Natural killer cell (primary cell): ENCODE results near the gene ABHD4. TPM values are rescaled to one million over a fixed set of nuclear protein-coding genes. Genes with fewer than 3 reads are reported as not detected.
A peak's percentile ranks its signal among the peaks of the same experiment; 100 is the strongest.

Source experiments
- ATAC-seq, 3 donors: fragments of 150-1000 bp in 2 of 3; fragments of 200-7000 bp in 1 of 3; cut with Tn5 transposase; 1 replicate in 1 of 3; 2 replicates in 2 of 3; pipeline ENCODE4 v1.10.0; 2021; ENCODE audit warnings: mild to moderate bottlenecking in 2 of 3, moderate library complexity in 2 of 3
- DNase-seq, 2 donors: peaks; one replicate each; pipeline versions ENCODE4 v3.0.0 to v3.0.0-alpha.2; 2013 to 2021; ENCODE audit warnings: mixed read lengths in 1 of 2
- H3K27ac ChIP-seq: one replicate; pipeline ENCODE4 v1.5.1; 2013; ENCODE audit warnings: mild to moderate bottlenecking, low read length
- H3K27me3 ChIP-seq: one replicate; pipeline ENCODE4 v1.6.1; 2013; ENCODE audit warnings: low read length; ENCODE audit not compliant: control insufficient read depth, insufficient read depth
- H3K36me3 ChIP-seq: one replicate; pipeline ENCODE4 v1.6.1; 2013; ENCODE audit warnings: low read length; ENCODE audit not compliant: control insufficient read depth, insufficient read depth
- H3K4me1 ChIP-seq: one replicate; pipeline ENCODE4 v1.6.1; 2013; ENCODE audit warnings: low read length; ENCODE audit not compliant: control insufficient read depth, insufficient read depth
- H3K4me3 ChIP-seq: one replicate; pipeline ENCODE4 v1.5.1; 2013; ENCODE audit warnings: low read length
- H3K9me3 ChIP-seq: one replicate; pipeline ENCODE4 v1.6.1; 2013; ENCODE audit warnings: low read length; ENCODE audit not compliant: control insufficient read depth, insufficient read depth
- H3K27ac Mint-ChIP-seq, 2 donors: one replicate each; pipeline ENCODE4 v1.8.0; 2022; ENCODE audit warnings: mild to moderate bottlenecking in 2 of 2, mixed read lengths in 2 of 2, moderate library complexity in 1 of 2
- H3K27me3 Mint-ChIP-seq, 2 donors: one replicate each; pipeline ENCODE4 v1.8.0; 2022; ENCODE audit warnings: low read depth in 2 of 2, mixed read lengths in 2 of 2
- H3K36me3 Mint-ChIP-seq: one replicate; pipeline ENCODE4 v1.8.0; 2022; ENCODE audit warnings: mixed read lengths
- H3K4me1 Mint-ChIP-seq, 2 donors: one replicate each; pipeline ENCODE4 v1.8.0; 2022; ENCODE audit warnings: mixed read lengths in 2 of 2
- H3K4me3 Mint-ChIP-seq: one replicate; pipeline ENCODE4 v1.8.0; 2022; ENCODE audit warnings: mild to moderate bottlenecking, moderate library complexity, mixed read lengths
- H3K9me3 Mint-ChIP-seq, 2 donors: one replicate each; pipeline ENCODE4 v1.8.0; 2022; ENCODE audit warnings: mixed read lengths in 2 of 2
- CTCF ChIP-seq: fragments of 200-600 bp; IDR thresholded peaks from one replicate; pipeline ENCODE4 v1.8.0; 2022; ENCODE audit warnings: antibody characterized with exemption
- WGBS: methylation state at CpG from one replicate; pipeline ENCODE4 v1.1.7; 2013; ENCODE audit warnings: missing lambda C conversion rate; ENCODE audit not compliant: insufficient coverage; 5-methylcytosine and 5-hydroxymethylcytosine counted together
- intact Hi-C: fragments of 100-400 bp; cut with micrococcal nuclease; formaldehyde crosslinking; loops from one replicate; pipeline ENCODE4 v1.14.2; 2022
- total RNA-seq, 4 donors: library from RNA; stranded (reverse); fragments of 120-200 nt in 1 of 4; gene quantifications; one replicate each; pipeline versions ENCODE4 v1.2.3 to v1.2.4, GENCODE V29; 2013 to 2022

ABHD4 gene
- total RNA-seq, 3 donors from 2014 or later (not counting 1 experiment from before 2014, with no cell fraction given) = 29.7 to 39.3 (median 30.2) TPM

- H3K4me1 Mint-ChIP-seq = peaks cover 19 to 23% of the 10 kb centered on the region in 2 donors
- no peaks in the 10 kb centered on the region for H3K27me3 ChIP-seq
- H3K4me1 ChIP-seq = peaks cover 14% of the 10 kb centered on the region
Observed at GRCh38 chr14:22573804-22574203, 24.3 kb upstream of the ABHD4 start.

GRCh38 chr14:22577334-22577908, 20.7 kb upstream of the ABHD4 start:
- no peaks in the 10 kb centered on the region for H3K4me1 ChIP-seq
- H3K27ac ChIP-seq = no peak overlapping the region
- no peaks in the 10 kb centered on the region for H3K9me3 Mint-ChIP-seq
- 78% methylated on average over 5 of the region's 6 CpGs for WGBS
- TF ChIP-seq CTCF = no peak
- H3K36me3 ChIP-seq = peaks cover 24% of the 10 kb centered on the region
- peaks cover 6 to 13% of the 10 kb centered on the region in 2 donors for H3K4me1 Mint-ChIP-seq
- H3K36me3 Mint-ChIP-seq = peaks cover 20% of the 10 kb centered on the region
- H3K27me3 ChIP-seq = no peaks in the 10 kb centered on the region
- no peaks in the 10 kb centered on the region for H3K9me3 ChIP-seq
- H3K27ac Mint-ChIP-seq = peak overlapping the region in 1 of 2 donors; percentile 64
- DNase-seq (no peak), ATAC-seq (no peak)
- intact Hi-C loops = no loop called here
- no peak overlapping the region for H3K4me3 Mint-ChIP-seq
- no peaks in the 10 kb centered on the region for H3K27me3 Mint-ChIP-seq
- H3K4me3 ChIP-seq = no peak overlapping the region

More at GRCh38 chr14:22573804-22574203, 24.3 kb upstream of the ABHD4 start:
- Mint-ChIP-seq H3K9me3 (no peaks in the 10 kb centered on the region), H3K36me3 (peaks cover 27% of the 10 kb centered on the region), H3K27ac (peak overlapping the region in 1 of 2 donors; percentile 31), H3K4me3 (no peak overlapping the region), H3K27me3 (no peaks in the 10 kb centered on the region)
- 100% methylated on average over 3 of the region's 3 CpGs for WGBS
- ATAC-seq = no peak
- Histone ChIP-seq H3K4me3 (no peak overlapping the region), H3K36me3 (peaks cover 36% of the 10 kb centered on the region), H3K27ac (no peak overlapping the region), H3K9me3 (no peaks in the 10 kb centered on the region)
- no peak for TF ChIP-seq CTCF
- no peak for DNase-seq
- intact Hi-C loops = loop anchor here (5.0 kb wide), 2 partner anchors 343 to 483 kb away; partner anchors contain the start of genes CDH24 and RBM23

- Histone ChIP-seq H3K4me1 (peaks cover 2% of the 10 kb centered on the region), H3K27ac (no peak overlapping the region), H3K36me3 (peaks cover 11% of the 10 kb centered on the region), H3K4me3 (no peak overlapping the region), H3K27me3 (no peaks in the 10 kb centered on the region), H3K9me3 (no peaks in the 10 kb centered on the region)
- TF ChIP-seq CTCF = no peak
- H3K9me3 Mint-ChIP-seq = no peaks in the 10 kb centered on the region
- H3K4me3 Mint-ChIP-seq = no peak overlapping the region
- peak in 1 of 2 donors; percentile 24 for DNase-seq
- peak overlapping the region in 1 of 2 donors; percentile 32 for H3K27ac Mint-ChIP-seq
- H3K27me3 Mint-ChIP-seq = no peaks in the 10 kb centered on the region
- peaks cover 22 to 31% of the 10 kb centered on the region in 2 donors for H3K4me1 Mint-ChIP-seq
- peaks cover 8% of the 10 kb centered on the region for H3K36me3 Mint-ChIP-seq
- ATAC-seq = no peak
- WGBS = 97% methylated on average over 2 of the region's 2 CpGs
- intact Hi-C loops = no loop called here
Observed at GRCh38 chr14:22579236-22579635, 18.9 kb upstream of the ABHD4 start.

- 97% methylated on average over 3 of the region's 3 CpGs for whole genome bisulfite sequencing
- intact Hi-C loops = no loop called here
- H3K4me3 Mint-ChIP-seq = no peak overlapping the region
Observed at GRCh38 chr14:22579881-22580280, 18.2 kb upstream of the ABHD4 start.

More at GRCh38 chr14:22579881-22580280, 18.2 kb upstream of the ABHD4 start:
- Histone ChIP-seq H3K9me3 (no peaks in the 10 kb centered on the region), H3K36me3 (peaks cover 6% of the 10 kb centered on the region), H3K4me3 (no peak overlapping the region), H3K27ac (no peak overlapping the region), H3K27me3 (no peaks in the 10 kb centered on the region), H3K4me1 (peaks cover 5% of the 10 kb centered on the region)
- DNase-seq = no peak
- no peak for ATAC-seq
- no peak for TF ChIP-seq CTCF
- peaks cover 1% of the 10 kb centered on the region for H3K36me3 Mint-ChIP-seq
- no peaks in the 10 kb centered on the region for H3K9me3 Mint-ChIP-seq
- no peaks in the 10 kb centered on the region for H3K27me3 Mint-ChIP-seq
- no peak overlapping the region for H3K27ac Mint-ChIP-seq
- H3K4me1 Mint-ChIP-seq = peaks cover 29 to 37% of the 10 kb centered on the region in 2 donors
